ENCODE data around the gene DBN1. TPM values are rescaled to one million over a fixed set of nuclear protein-coding genes. Genes with fewer than 3 reads are reported as not detected.

The DBN1 gene
- total RNA-seq, 1 experiment from 2014 or later = 286 TPM

DNA sequence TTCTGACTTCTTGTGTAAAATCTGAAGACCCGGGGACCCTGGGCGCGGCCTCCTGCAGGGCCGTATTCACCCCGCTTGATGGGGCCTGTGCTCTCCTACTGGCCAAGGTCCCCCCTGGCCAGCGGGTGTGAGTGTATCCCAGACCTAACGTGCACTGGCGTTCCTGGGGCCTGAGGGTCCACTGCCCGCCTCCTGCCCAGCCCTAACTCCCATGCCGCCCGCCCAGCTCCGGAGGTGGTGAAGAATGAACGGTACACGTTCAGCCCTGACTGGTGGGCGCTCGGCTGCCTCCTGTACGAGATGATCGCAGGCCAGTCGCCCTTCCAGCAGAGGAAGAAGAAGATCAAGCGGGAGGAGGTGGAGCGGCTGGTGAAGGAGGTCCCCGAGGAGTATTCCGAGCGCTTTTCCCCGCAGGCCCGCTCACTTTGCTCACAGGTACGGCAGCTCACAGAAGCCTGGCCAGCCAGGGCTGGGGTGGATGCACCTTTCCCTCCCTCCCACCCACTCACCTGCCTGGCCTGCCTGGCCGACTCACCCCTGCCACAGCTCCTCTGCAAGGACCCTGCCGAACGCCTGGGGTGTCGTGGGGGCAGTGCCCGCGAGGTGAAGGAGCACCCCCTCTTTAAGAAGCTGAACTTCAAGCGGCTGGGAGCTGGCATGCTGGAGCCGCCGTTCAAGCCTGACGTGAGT, 37.4 kb downstream of the DBN1 start:
- intact Hi-C loops (cut with micrococcal nuclease; ENCODE audit: unreplicated experiment) = no loop called here
- ChIA-PET CTCF (no interaction called here), POLR2A (ENCODE audit: low non-redundant PET) (no interaction called here)
- no peak for DNase-seq (ENCODE audit: low spot score)
- BruUV-seq (replicated peaks) = no TSS peak
- Histone ChIP-seq H3K36me3 (ENCODE audit: insufficient read depth, low read length, poor library complexity, severe bottlenecking) (peaks cover 26% of the 10 kb centered on the region), H3K4me1 (ENCODE audit: insufficient read depth, low read length, poor library complexity, severe bottlenecking) (no peaks in the 10 kb centered on the region), H3K9me3 (ENCODE audit: low read depth, low read length, poor library complexity, severe bottlenecking) (no peaks in the 10 kb centered on the region), H3K27me3 (replicated peaks; ENCODE audit: insufficient read depth, low read depth, low read length, poor library complexity) (no peaks in the 10 kb centered on the region), H3K4me3 (ENCODE audit: low read depth, low read length, poor library complexity, severe bottlenecking) (no peak overlapping the region), H3K27ac (ENCODE audit: low read depth, low read length, poor library complexity, severe bottlenecking) (no peak overlapping the region)
- TF ChIP-seq EZH2 (IDR thresholded peaks at IDR 0.05; ENCODE audit: borderline replicate concordance, low read depth, low read length, poor library complexity, severe bottlenecking) = no peak
- TF ChIP-seq, protein P1, sequence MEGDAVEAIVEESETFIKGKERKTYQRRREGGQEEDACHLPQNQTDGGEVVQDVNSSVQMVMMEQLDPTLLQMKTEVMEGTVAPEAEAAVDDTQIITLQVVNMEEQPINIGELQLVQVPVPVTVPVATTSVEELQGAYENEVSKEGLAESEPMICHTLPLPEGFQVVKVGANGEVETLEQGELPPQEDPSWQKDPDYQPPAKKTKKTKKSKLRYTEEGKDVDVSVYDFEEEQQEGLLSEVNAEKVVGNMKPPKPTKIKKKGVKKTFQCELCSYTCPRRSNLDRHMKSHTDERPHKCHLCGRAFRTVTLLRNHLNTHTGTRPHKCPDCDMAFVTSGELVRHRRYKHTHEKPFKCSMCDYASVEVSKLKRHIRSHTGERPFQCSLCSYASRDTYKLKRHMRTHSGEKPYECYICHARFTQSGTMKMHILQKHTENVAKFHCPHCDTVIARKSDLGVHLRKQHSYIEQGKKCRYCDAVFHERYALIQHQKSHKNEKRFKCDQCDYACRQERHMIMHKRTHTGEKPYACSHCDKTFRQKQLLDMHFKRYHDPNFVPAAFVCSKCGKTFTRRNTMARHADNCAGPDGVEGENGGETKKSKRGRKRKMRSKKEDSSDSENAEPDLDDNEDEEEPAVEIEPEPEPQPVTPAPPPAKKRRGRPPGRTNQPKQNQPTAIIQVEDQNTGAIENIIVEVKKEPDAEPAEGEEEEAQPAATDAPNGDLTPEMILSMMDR (conservative IDR thresholded peaks at IDR 0.05; ENCODE audit: low read depth, low read length) = no peak

DNA sequence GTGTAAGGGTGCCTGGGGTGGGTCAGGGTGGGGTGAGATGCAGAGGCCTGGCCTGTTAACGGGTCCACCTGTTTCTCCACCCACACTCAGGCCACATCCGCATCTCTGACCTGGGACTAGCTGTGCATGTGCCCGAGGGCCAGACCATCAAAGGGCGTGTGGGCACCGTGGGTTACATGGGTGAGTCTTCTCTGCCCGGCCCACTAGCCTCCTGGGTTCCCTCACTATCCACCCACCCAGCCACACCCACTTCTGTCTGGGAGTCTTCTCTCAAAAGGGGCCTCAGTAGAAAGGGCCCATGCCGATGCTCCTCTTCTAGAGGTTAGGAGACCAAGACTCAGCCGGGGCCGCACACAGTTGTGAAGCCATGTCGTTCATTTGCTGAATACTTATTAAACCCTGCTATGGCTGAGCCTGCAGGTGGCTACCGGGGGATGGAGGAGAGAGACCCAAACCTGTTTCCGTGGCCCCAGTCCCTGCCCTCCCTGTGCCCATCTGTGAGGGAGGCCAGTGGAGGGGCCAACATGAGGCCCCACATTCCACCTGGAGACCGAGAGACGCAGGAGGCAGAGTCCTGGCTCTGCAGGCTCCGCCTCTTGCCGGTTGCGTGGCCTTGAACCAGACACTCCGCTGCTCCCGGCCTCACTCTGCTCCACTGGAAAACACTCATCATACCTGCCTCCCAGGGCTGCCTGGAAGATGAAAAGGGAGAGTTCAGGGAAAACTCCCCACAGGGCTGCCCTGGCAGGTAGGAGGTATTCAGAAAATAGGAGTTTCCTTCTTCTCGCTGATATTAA, 38.3 kb downstream of the DBN1 start:
- CTCF ChIA-PET = no interaction called here
- H3K4me3 ChIP-seq (ENCODE audit: low read depth, low read length, poor library complexity, severe bottlenecking) = no peak overlapping the region
- no TSS peak for BruUV-seq (replicated peaks)
- POLR2A ChIA-PET (ENCODE audit: low non-redundant PET) = no interaction called here
- no peaks in the 10 kb centered on the region for H3K9me3 ChIP-seq (ENCODE audit: low read depth, low read length, poor library complexity, severe bottlenecking)
- intact Hi-C loops (cut with micrococcal nuclease; ENCODE audit: unreplicated experiment) = no loop called here
- no peaks in the 10 kb centered on the region for H3K4me1 ChIP-seq (ENCODE audit: insufficient read depth, low read length, poor library complexity, severe bottlenecking)
- no peaks in the 10 kb centered on the region for H3K27me3 ChIP-seq (replicated peaks; ENCODE audit: insufficient read depth, low read depth, low read length, poor library complexity)
- H3K36me3 ChIP-seq (ENCODE audit: insufficient read depth, low read length, poor library complexity, severe bottlenecking) = peaks cover 26% of the 10 kb centered on the region
- DNase-seq (ENCODE audit: low spot score) = no peak
- TF ChIP-seq, protein P1 (conservative IDR thresholded peaks at IDR 0.05; ENCODE audit: low read depth, low read length) = no peak
- TF ChIP-seq EZH2 (IDR thresholded peaks at IDR 0.05; ENCODE audit: borderline replicate concordance, low read depth, low read length, poor library complexity, severe bottlenecking) = no peak
- no peak overlapping the region for H3K27ac ChIP-seq (ENCODE audit: low read depth, low read length, poor library complexity, severe bottlenecking)

DNA sequence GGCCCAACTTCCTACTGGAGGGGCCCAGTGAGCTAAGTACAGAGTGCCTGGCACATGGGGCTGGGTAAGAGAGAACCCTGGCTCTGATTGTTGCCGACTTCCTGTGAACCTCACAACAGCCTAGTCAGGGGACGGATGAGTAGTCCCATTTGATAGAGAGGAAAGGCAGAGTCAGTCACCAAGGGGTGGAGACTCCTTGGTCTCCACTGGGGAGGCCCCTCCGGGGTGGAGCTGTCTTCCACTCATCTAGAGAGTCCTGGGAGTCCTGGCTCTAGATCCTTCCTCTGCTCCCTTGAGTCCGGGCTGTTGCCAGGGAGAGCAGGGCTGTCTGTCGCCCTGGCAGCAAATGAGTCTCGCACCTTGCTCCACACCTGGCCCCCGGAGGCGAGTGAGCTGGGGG, 39.0 kb downstream of the DBN1 start:
- intact Hi-C loops (cut with micrococcal nuclease; ENCODE audit: unreplicated experiment) = no loop called here
- DNase-seq (ENCODE audit: low spot score) = no peak
- POLR2A ChIA-PET (ENCODE audit: low non-redundant PET) = no interaction called here
- Histone ChIP-seq H3K36me3 (ENCODE audit: insufficient read depth, low read length, poor library complexity, severe bottlenecking) (peaks cover 26% of the 10 kb centered on the region), H3K27me3 (replicated peaks; ENCODE audit: insufficient read depth, low read depth, low read length, poor library complexity) (no peaks in the 10 kb centered on the region), H3K4me3 (ENCODE audit: low read depth, low read length, poor library complexity, severe bottlenecking) (no peak overlapping the region), H3K4me1 (ENCODE audit: insufficient read depth, low read length, poor library complexity, severe bottlenecking) (no peaks in the 10 kb centered on the region), H3K27ac (ENCODE audit: low read depth, low read length, poor library complexity, severe bottlenecking) (no peak overlapping the region), H3K9me3 (ENCODE audit: low read depth, low read length, poor library complexity, severe bottlenecking) (no peaks in the 10 kb centered on the region)
- no TSS peak for BruUV-seq (replicated peaks)
- no peak for TF ChIP-seq EZH2 (IDR thresholded peaks at IDR 0.05; ENCODE audit: borderline replicate concordance, low read depth, low read length, poor library complexity, severe bottlenecking)
- TF ChIP-seq, protein P1 (conservative IDR thresholded peaks at IDR 0.05; ENCODE audit: low read depth, low read length) = no peak
- CTCF ChIA-PET = no interaction called here

Data from A673 (cell line).